DND-41 (cell line): Measurements from ENCODE around the gene RICTOR.

Source experiments
- CTCF ChIP-seq: IDR thresholded peaks from 2 replicates; pipeline ENCODE4 v1.5.1; 2012; ENCODE audit warnings: borderline replicate concordance, low read length, moderate library complexity, mild to moderate bottlenecking; ENCODE audit not compliant: poor library complexity, severe bottlenecking; ENCODE audit errors: extremely low read depth
- EZH2 ChIP-seq: IDR thresholded peaks from 3 replicates; pipeline ENCODE4 v1.6.1; 2012; ENCODE audit warnings: borderline replicate concordance, low read depth, mild to moderate bottlenecking, moderate library complexity, low read length, inconsistent platforms; ENCODE audit not compliant: severe bottlenecking

DNA sequence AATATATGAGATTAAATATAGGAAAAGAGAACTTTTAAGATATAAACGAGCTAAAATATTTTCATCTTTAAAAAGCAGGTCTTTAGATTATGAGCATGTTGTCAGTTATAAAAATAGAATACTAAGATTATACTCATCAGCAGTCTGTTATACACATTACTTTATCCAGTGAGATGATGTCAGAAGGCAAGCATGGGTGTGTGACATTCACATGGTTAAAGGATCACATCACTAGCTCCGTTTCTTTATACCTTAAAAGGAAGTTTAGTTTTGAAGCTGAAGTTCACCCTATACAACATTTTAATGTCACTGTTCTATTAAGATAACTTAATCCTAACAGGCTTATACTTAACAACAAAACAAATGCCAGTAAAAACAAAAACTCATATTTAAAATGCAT lies 59.6 kb downstream of the RICTOR start:
- TF ChIP-seq CTCF (no peak), EZH2 (no peak)
